Fibroblast of villous mesenchyme (primary cell): ENCODE data around the gene MTRR. TPM values are rescaled to one million over a fixed set of nuclear protein-coding genes. Genes with fewer than 3 reads are reported as not detected.

Source experiments
- DNase-seq: peaks from one replicate; pipeline ENCODE4 v3.0.0-alpha.2; 2010; ENCODE audit warnings: low read depth
- H3K4me3 ChIP-seq: 2 replicates; pipeline ENCODE4 v1.5.1; 2011; ENCODE audit warnings: low read depth, mild to moderate bottlenecking, low read length
- total RNA-seq: library from RNA; depleted of rRNA; stranded (reverse); fragments of >200 nt; gene quantifications from 2 replicates; pipeline ENCODE4 v1.2.3, GENCODE V29; 2012
- TF ChIP-seq, protein P1 (sequence below): IDR thresholded peaks from 2 replicates; pipeline ENCODE4 v1.5.1; 2012; ENCODE audit warnings: low read depth, mild to moderate bottlenecking, low read length; ENCODE audit not compliant: insufficient read depth

MTRR gene
- total RNA-seq, 1 donor = 41.5 TPM

DNA sequence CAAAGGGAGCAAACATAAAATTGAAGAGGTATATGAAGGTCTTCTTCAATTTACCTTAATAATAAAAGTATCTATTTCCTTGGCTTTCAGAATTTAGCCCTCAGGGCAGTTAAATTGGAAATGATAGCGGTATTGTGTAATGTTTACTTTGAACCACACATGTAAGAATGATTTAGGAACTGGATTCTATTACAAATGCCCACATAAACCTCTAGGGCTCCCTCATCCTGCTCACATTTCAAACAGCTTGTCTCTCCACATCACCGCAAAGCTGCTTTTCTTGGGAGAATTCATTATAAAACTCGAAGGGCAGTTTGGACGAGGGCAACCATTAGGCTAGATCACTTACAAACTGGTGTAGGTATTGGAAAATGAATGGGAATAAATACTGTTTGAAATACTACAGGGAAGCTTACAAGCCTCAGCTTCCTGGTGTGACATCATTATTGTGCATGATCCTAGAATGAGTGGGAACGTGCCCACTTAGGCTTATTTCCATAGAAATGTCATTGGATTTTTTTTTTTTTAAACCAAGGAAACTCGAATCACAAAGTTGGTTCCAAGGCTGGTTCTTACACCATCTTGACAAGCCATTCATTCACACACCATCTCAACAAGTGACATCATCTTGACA, 47.3 kb downstream of the MTRR start:
- TF ChIP-seq, protein P1, sequence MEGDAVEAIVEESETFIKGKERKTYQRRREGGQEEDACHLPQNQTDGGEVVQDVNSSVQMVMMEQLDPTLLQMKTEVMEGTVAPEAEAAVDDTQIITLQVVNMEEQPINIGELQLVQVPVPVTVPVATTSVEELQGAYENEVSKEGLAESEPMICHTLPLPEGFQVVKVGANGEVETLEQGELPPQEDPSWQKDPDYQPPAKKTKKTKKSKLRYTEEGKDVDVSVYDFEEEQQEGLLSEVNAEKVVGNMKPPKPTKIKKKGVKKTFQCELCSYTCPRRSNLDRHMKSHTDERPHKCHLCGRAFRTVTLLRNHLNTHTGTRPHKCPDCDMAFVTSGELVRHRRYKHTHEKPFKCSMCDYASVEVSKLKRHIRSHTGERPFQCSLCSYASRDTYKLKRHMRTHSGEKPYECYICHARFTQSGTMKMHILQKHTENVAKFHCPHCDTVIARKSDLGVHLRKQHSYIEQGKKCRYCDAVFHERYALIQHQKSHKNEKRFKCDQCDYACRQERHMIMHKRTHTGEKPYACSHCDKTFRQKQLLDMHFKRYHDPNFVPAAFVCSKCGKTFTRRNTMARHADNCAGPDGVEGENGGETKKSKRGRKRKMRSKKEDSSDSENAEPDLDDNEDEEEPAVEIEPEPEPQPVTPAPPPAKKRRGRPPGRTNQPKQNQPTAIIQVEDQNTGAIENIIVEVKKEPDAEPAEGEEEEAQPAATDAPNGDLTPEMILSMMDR = no peak
- peak; percentile 6 for DNase-seq
- no peak overlapping the region for H3K4me3 ChIP-seq

DNA sequence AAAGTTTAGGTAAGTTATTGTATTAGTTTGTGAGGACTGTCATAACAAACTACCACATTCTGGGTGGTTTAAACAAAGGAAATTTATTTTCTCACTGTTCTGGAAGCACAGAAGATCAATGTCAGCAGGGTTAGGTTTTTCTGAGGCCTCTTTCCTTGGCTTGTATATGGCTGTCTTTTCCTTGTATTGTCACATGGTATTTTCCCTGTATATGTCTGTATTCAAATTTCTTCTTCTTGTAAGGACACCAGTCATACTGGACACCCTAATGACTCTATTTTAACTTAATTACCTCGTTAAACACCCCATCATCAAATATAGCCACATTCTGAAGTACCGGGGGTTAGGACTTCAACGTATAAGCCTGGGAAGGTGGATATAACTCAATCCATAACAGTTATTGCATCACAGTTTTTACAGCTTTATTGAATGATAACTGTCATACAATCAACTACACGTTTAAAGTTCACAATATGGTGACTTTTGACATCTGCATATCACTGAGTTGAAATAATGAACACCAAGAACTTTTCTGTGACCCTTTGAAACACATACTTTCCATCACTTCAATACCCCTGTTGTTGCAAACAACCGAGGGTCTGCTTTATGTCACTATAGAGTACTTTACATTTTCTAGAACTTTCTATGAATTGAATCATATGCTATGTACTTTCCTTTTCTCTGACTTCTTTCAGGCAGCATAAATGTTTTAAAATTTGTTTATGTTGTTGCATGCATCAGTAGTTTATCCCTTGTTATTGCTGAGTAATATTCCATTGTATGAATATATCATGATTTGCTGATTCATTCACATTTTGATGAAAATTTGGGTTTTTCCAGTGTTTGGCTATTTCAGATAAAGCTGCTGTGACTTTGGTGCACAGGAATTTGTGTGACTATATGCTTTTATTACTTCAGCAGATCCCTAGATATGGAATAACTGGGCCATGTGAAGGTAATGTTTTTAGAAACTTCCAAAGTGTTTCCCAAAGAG, 48.5 kb downstream of the MTRR start:
- no peak for DNase-seq
- TF ChIP-seq, protein P1 = no peak
- H3K4me3 ChIP-seq = no peak overlapping the region

DNA sequence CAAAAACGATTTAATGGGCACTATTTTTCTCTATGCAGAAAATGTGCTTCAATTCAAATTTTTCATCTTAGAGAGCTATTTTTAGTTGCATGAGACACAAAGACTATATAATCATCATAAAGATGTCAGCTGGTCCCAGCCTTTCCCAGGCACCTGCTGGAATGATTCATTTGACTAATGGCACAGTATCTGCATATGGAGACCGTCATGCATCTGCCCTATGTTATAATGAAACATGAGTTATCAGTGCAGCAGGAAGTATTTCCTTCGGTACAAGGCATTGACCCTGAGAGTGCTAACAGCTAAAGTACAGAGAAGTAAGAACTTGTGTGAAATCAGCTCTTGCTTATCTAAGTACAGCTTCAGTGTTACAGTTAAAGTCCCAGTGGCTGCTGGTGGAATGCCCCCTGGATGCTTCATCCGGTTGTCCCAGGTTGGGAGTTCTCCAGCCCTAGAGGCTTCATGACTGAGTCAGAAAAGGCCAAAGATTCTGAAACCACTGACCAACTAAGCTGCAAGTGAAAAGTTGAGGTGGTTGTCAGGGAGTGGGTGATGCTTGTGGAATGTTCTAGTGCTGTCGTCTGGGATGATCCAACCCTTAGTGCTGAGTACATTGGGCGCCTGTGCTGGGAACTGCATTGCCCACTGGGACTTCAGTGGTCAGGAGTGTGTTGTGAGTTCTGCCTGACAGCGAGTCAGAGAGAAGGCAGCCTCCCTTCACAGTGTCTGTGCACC, 57.2 kb downstream of the MTRR start:
- TF ChIP-seq, protein P1 = no peak
- peak; percentile 41 for DNase-seq
- no peak overlapping the region for H3K4me3 ChIP-seq

DNA sequence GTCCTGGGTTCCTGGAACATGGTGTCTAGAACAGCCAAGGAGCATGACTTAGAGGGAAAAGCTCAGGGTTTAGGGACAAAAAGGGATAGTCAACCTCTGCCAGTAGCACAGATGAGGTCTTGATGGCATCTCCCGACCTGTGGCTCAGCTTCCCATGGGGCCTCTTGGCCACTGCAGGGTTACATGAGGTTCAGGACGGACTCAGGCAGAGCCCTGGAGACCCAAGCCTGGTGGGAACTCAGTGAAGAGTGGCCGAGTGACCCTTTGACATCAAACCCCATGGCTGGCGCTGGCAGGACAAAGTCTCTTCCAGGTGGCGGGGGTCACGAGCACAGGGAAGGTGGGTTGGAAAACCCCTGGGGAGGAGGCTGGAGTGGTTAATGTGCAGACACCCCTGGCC, 57.8 kb downstream of the MTRR start:
- H3K4me3 ChIP-seq = no peak overlapping the region
- DNase-seq = no peak
- TF ChIP-seq, protein P1 = no peak

DNA sequence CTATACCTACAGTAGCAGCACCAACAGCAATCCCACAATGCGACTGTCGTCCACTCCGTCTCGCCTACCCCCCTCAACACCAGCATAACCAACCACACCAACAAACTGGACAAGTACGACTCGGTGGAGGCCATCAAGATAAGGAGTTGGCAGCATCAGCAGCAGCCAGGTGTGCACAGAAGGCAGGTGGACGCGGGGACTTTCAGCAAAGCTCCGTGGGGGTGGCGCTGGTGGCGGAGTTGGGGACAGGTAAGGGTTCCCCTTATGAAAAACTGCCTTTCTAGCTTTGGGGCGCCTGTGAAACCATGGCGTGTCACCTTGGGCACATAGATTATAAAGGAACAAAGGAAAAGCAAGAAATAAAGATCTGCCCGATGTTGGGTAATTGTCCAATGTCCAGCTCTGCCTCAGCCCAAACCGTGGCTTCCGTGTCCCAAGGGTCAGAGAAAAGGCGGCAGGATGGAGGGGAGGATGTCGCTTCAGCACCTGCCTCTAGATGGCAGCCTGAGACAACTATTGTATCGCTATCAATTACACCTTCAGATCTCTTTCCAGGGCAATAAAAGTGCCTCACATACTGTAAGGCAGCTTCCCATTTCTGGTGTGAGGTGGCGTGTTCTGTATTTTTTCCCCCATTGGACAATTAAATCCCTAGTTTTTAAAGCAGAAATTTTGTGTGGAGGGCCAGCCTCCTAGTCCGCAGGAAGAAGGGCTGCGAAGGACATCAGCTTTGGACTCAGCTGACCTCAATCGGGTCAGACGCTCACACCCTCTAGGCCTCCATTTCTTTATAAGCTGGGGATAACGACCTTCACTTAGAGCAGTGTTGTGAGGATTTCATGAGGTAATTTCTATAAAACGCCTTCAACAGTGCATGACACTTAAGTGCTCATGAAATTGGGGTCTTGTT, 58.8 kb downstream of the MTRR start:
- DNase-seq = peak; percentile 57
- TF ChIP-seq, protein P1 = peak; percentile 75
- H3K4me3 ChIP-seq = no peak overlapping the region

DNA sequence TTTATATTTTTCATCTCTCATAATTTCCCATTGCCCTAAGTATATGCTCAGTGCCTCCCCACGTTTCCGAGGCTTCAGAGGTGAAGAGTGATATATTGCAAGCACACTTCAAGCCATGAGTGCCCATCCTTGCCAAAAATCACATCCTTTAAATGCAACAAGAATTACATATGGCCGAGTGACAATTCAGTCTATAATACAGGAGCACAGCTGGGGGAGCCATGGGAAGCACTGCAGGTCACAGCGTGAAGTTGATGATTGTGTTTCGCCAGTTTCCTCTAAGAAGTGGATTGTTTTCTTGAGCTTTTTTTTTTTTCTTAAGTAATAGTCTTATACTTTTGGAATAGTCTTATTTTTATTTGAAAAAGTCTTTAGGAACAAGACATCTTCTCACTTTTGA, 61.1 kb downstream of the MTRR start:
- no peak overlapping the region for H3K4me3 ChIP-seq
- no peak for DNase-seq
- TF ChIP-seq, protein P1 = no peak
